HepG2 (cell line): Measurements from ENCODE around the gene MTO1. TPM values are rescaled to one million over a fixed set of nuclear protein-coding genes. Genes with fewer than 3 reads are reported as not detected.

Source experiments
- BRD4 ChIP-seq: sonication (generic); formaldehyde crosslinking; IDR thresholded peaks from 2 replicates; pipeline ENCODE4 v1.4.0; 2020; ENCODE audit warnings: missing genetic modification reagents
- FOXJ3 ChIP-seq: sonication (generic); formaldehyde crosslinking; IDR thresholded peaks from 2 replicates; pipeline ENCODE4 v1.4.0; 2020; ENCODE audit warnings: missing genetic modification reagents, mild to moderate bottlenecking, borderline replicate concordance
- JUND ChIP-seq: sonication (generic); formaldehyde crosslinking; IDR thresholded peaks from 2 replicates; pipeline ENCODE4 v1.8.0; 2022; ENCODE audit warnings: mild to moderate bottlenecking, missing genetic modification reagents
- SOX13 ChIP-seq, 3 experiments: fragments of 450-650 bp in 1 of 3; sonication (generic) in 1 of 3; formaldehyde crosslinking in 1 of 3; IDR thresholded peaks in 2 of 3; conservative IDR thresholded peaks in 1 of 3; 2 replicates each; pipeline versions ENCODE4 v1.5.0 to v1.6.1; 2016 to 2020; ENCODE audit warnings: antibody characterized with exemption in 1 of 3, mild to moderate bottlenecking in 1 of 3, missing compliant biosample characterization in 1 of 3, missing genetic modification reagents in 1 of 3, moderate library complexity in 1 of 3
- SRF ChIP-seq: IDR thresholded peaks from 2 replicates; pipeline ENCODE4 v1.6.1; 2011; ENCODE audit warnings: mild to moderate bottlenecking, low read depth, low read length, moderate library complexity
- TCF7 ChIP-seq: sonication (generic); IDR thresholded peaks from 2 replicates; pipeline ENCODE4 v1.6.1; 2016; ENCODE audit warnings: antibody characterized with exemption, low read depth
- polyA plus RNA-seq, 8 experiments: library from polyadenylated mRNA; depleted of rRNA in 3 of 8; stranded (reverse) in 7 of 8; unstranded in 1 of 8; fragments of >200 nt; fragmentation: Illumina TruSeq in 4 of 8; extraction: Trizol in 4 of 8; gene quantifications; 2 replicates each; pipeline versions ENCODE4 v1.2.1 to v1.2.3, GENCODE V29; 2011 to 2016; ENCODE audit warnings: low read depth in 4 of 8, missing spikeins in 1 of 8, mixed read lengths in 1 of 8; ENCODE audit not compliant: insufficient read depth in 1 of 8
- total RNA-seq, 5 experiments: library from RNA; depleted of rRNA; stranded (reverse); fragments of >200 nt; fragmentation: Illumina TruSeq; extraction: Trizol; gene quantifications; 2 replicates each; pipeline ENCODE4 v1.2.3, GENCODE V29; 2016; ENCODE audit warnings: low read depth in 1 of 5
- TF ChIP-seq, protein P1 (sequence below), 2 experiments: fragments of 450-650 bp in 1 of 2; sonication (generic) in 1 of 2; formaldehyde crosslinking in 1 of 2; IDR thresholded peaks; 2 replicates each; pipeline versions ENCODE4 v1.6.1 to v1.8.0; 2016 to 2022; ENCODE audit warnings: antibody characterized with exemption in 1 of 2, mild to moderate bottlenecking in 1 of 2, missing genetic modification reagents in 1 of 2
- TF ChIP-seq, protein P2 (sequence below): sonication (generic); formaldehyde crosslinking; IDR thresholded peaks from 2 replicates; pipeline ENCODE4 v1.5.1; 2020; ENCODE audit warnings: mild to moderate bottlenecking, missing genetic modification reagents, borderline replicate concordance
- TF ChIP-seq, protein P3 (sequence below): sonication (generic); formaldehyde crosslinking; IDR thresholded peaks from 2 replicates; pipeline ENCODE4 v1.4.0; 2020; ENCODE audit warnings: missing genetic modification reagents

MTO1 gene
- total and polyA plus RNA-seq, 2 of the 13 experiments (the other 11 are each of a cell fraction or from before 2014, with no cell fraction given) = 21.1 to 45.3 TPM

DNA sequence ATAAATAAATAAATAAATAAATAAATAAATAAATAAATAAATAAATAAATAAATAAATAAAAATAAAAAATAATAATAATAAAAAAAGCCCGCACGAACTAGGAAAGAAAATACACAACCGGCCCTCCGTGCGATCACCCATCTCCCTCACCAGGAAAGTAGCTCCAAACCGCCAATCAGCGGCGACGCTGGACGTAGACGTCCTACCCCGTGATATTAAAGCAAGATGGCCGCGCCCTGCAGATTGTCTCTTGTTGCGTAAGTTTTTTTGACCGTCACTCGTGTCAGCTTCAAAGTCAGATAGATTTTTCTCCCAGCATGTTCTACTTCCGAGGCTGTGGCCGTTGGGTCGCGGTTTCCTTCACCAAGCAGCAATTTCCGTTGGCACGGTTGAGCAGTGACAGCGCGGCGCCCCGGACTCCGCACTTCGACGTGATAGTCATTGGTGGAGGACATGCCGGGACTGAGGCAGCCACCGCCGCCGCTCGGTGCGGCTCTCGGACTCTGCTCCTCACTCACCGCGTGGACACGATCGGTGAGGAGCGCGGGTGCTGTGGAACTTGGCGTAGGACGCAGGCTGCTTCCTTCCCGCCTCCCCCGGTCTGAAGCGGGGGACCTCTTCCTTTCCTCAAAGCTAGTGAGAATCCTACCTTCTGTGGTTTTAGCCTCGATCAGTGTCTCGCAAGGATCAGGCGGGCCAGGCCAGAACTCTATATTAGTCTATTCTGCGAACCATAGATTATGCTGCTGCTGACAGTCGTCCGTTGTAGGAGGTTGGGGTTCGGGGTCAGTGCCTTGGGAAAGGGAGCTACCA lies at the start of gene MTO1 (continued):
- TF ChIP-seq, protein P1, sequence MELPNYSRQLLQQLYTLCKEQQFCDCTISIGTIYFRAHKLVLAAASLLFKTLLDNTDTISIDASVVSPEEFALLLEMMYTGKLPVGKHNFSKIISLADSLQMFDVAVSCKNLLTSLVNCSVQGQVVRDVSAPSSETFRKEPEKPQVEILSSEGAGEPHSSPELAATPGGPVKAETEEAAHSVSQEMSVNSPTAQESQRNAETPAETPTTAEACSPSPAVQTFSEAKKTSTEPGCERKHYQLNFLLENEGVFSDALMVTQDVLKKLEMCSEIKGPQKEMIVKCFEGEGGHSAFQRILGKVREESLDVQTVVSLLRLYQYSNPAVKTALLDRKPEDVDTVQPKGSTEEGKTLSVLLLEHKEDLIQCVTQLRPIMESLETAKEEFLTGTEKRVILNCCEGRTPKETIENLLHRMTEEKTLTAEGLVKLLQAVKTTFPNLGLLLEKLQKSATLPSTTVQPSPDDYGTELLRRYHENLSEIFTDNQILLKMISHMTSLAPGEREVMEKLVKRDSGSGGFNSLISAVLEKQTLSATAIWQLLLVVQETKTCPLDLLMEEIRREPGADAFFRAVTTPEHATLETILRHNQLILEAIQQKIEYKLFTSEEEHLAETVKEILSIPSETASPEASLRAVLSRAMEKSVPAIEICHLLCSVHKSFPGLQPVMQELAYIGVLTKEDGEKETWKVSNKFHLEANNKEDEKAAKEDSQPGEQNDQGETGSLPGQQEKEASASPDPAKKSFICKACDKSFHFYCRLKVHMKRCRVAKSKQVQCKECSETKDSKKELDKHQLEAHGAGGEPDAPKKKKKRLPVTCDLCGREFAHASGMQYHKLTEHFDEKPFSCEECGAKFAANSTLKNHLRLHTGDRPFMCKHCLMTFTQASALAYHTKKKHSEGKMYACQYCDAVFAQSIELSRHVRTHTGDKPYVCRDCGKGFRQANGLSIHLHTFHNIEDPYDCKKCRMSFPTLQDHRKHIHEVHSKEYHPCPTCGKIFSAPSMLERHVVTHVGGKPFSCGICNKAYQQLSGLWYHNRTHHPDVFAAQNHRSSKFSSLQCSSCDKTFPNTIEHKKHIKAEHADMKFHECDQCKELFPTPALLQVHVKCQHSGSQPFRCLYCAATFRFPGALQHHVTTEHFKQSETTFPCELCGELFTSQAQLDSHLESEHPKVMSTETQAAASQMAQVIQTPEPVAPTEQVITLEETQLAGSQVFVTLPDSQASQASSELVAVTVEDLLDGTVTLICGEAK (IDR thresholded peaks at IDR 0.05) = no peak
- TF ChIP-seq, protein P1 (CRISPR knock-in tag; IDR thresholded peaks at IDR 0.05) = peak; percentile 50
- no peak for TF ChIP-seq TCF7
- TF ChIP-seq FOXJ3 (CRISPR knock-in tag) = 0 out of 2 replicates have a peak, but pooled peaks have one; percentile 35
- TF ChIP-seq SOX13 (IDR thresholded peaks at IDR 0.05) = no peak
- no peak; a peak in 1 of 4 replicates for TF ChIP-seq SOX13 (CRISPR knock-in tag; conservative IDR thresholded peaks at IDR 0.05 in 1 of 2, IDR thresholded peaks at IDR 0.05 in 1 of 2)
- TF ChIP-seq, protein P2, sequence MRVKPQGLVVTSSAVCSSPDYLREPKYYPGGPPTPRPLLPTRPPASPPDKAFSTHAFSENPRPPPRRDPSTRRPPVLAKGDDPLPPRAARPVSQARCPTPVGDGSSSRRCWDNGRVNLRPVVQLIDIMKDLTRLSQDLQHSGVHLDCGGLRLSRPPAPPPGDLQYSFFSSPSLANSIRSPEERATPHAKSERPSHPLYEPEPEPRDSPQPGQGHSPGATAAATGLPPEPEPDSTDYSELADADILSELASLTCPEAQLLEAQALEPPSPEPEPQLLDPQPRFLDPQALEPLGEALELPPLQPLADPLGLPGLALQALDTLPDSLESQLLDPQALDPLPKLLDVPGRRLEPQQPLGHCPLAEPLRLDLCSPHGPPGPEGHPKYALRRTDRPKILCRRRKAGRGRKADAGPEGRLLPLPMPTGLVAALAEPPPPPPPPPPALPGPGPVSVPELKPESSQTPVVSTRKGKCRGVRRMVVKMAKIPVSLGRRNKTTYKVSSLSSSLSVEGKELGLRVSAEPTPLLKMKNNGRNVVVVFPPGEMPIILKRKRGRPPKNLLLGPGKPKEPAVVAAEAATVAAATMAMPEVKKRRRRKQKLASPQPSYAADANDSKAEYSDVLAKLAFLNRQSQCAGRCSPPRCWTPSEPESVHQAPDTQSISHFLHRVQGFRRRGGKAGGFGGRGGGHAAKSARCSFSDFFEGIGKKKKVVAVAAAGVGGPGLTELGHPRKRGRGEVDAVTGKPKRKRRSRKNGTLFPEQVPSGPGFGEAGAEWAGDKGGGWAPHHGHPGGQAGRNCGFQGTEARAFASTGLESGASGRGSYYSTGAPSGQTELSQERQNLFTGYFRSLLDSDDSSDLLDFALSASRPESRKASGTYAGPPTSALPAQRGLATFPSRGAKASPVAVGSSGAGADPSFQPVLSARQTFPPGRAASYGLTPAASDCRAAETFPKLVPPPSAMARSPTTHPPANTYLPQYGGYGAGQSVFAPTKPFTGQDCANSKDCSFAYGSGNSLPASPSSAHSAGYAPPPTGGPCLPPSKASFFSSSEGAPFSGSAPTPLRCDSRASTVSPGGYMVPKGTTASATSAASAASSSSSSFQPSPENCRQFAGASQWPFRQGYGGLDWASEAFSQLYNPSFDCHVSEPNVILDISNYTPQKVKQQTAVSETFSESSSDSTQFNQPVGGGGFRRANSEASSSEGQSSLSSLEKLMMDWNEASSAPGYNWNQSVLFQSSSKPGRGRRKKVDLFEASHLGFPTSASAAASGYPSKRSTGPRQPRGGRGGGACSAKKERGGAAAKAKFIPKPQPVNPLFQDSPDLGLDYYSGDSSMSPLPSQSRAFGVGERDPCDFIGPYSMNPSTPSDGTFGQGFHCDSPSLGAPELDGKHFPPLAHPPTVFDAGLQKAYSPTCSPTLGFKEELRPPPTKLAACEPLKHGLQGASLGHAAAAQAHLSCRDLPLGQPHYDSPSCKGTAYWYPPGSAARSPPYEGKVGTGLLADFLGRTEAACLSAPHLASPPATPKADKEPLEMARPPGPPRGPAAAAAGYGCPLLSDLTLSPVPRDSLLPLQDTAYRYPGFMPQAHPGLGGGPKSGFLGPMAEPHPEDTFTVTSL (CRISPR knock-in tag) = no peak
- TF ChIP-seq JUND = 0 out of 2 replicates have a peak, but pooled peaks have one; percentile 31
- TF ChIP-seq, protein P3, sequence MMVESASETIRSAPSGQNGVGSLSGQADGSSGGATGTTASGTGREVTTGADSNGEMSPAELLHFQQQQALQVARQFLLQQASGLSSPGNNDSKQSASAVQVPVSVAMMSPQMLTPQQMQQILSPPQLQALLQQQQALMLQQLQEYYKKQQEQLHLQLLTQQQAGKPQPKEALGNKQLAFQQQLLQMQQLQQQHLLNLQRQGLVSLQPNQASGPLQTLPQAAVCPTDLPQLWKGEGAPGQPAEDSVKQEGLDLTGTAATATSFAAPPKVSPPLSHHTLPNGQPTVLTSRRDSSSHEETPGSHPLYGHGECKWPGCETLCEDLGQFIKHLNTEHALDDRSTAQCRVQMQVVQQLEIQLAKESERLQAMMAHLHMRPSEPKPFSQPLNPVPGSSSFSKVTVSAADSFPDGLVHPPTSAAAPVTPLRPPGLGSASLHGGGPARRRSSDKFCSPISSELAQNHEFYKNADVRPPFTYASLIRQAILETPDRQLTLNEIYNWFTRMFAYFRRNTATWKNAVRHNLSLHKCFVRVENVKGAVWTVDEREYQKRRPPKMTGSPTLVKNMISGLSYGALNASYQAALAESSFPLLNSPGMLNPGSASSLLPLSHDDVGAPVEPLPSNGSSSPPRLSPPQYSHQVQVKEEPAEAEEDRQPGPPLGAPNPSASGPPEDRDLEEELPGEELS (CRISPR knock-in tag) = no peak; the same call in 1 of the 2 replicates
- TF ChIP-seq BRD4 (CRISPR knock-in tag) = peak; percentile 90
- no peak for TF ChIP-seq SRF
